ENCODE measurements around the gene CDC42BPG.

DNA sequence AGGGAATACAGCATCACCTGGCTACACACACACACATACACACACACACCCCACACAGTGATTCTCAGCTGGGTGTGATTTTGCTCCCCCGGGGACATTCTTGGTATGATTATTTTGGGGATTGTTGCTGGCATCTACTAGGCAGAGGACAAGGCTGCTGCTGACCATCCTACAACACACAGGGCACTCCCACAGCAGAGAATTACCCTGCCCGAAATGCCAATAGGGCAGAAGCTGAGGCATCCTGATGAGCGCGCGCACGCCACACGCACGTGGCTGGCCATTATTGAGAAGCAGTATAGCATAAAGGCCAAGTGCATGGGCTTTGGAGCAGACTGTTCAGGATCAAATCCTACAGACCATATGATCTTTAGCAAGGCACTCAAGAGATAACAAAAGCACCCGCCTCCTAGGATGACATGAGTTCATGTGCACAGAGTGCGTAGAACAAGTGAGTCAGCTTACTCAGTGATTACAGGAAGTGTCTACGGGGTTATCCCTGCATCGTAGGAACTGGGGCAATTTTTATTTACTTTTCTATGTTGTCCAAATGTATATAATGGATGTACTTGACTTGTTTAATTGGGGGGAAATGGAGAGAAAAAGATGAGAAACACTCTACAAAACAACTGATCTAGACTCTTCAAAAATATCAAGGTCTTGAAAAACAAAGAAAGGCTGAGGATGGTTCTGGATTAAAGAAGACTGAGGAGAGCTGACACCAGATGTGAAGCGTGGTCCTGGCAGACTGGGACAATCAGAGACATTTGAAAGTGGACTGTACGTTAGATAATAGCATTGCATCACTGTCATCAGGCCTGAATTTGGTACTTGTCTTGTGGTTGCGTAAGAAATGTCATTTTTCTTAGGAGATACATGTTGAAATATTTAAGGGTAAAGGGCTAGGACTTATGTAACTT is 41.2 kb upstream of the CDC42BPG start:
- TF ChIP-seq CTCF (IDR thresholded peaks at IDR 0.05) (no peak), POLR2A (IDR thresholded peaks at IDR 0.05; ENCODE audit: low read depth) (no peak), POLR2AphosphoS5 (IDR thresholded peaks at IDR 0.05) (no peak)

Data from esophagus muscularis mucosa (tissue), 3 donors.